Peyer's patch (tissue), 4 donors: ENCODE results near the gene EIF3A. TPM values are rescaled to one million over a fixed set of nuclear protein-coding genes. Genes with fewer than 3 reads are reported as not detected.
"Not testable (repeated sequence)": the region's sequence is repeated elsewhere in the genome, so short reads cannot be mapped to it uniquely, and the experiment has no call there.

Source experiments
- DNase-seq, 3 donors: peaks; one replicate each; pipeline ENCODE4 v3.0.0-alpha.2; 2017 to 2019
- H3K27ac ChIP-seq, 4 donors: fragments of 200-600 bp; sonication (generic); one replicate each; pipeline ENCODE4 v1.5.1; 2016 to 2019
- H3K27me3 ChIP-seq, 2 donors: fragments of 200-600 bp; sonication (generic); one replicate each; pipeline ENCODE4 v1.5.1; 2019
- H3K36me3 ChIP-seq, 3 donors: fragments of 200-600 bp; sonication (generic); one replicate each; pipeline ENCODE4 v1.5.1; 2016 to 2019
- H3K4me1 ChIP-seq, 4 donors: fragments of 200-600 bp; sonication (generic); one replicate each; pipeline ENCODE4 v1.5.1; 2016 to 2019
- H3K4me3 ChIP-seq, 4 donors: fragments of 200-600 bp; sonication (generic); 1 replicate in 3 of 4; 2 replicates in 1 of 4; pipeline ENCODE4 v1.5.1; 2016 to 2019; ENCODE audit warnings: mild to moderate bottlenecking in 1 of 4
- H3K9me3 ChIP-seq, 4 donors: fragments of 200-600 bp; sonication (generic); one replicate each; pipeline ENCODE4 v1.5.1; 2016 to 2019; ENCODE audit warnings: mild to moderate bottlenecking in 1 of 4
- POLR2A ChIP-seq, 2 donors: fragments of 450-650 bp; IDR thresholded peaks; one replicate each; pipeline ENCODE4 v1.5.1; 2017; ENCODE audit warnings: antibody characterized with exemption in 2 of 2, mild to moderate bottlenecking in 2 of 2, moderate library complexity in 2 of 2
- total RNA-seq, 4 donors: library from RNA; depleted of rRNA; stranded (reverse); fragments of >200 nt; gene quantifications; one replicate each; pipeline ENCODE4 v1.1.0, GENCODE V29; 2016
- TF ChIP-seq, protein P1 (sequence below), 6 experiments: fragments of 450-650 bp in 4 of 6; fragments of 200-600 bp in 2 of 6; sonication (generic) in 1 of 6; IDR thresholded peaks; one replicate each; pipeline ENCODE4 v1.5.1; 2017 to 2019; ENCODE audit warnings: antibody characterized with exemption in 6 of 6, mild to moderate bottlenecking in 3 of 6, moderate library complexity in 1 of 6

The EIF3A gene
- total RNA-seq, 4 donors from 2014 or later, result 69.5 to 266 (median 89.5) TPM

DNA sequence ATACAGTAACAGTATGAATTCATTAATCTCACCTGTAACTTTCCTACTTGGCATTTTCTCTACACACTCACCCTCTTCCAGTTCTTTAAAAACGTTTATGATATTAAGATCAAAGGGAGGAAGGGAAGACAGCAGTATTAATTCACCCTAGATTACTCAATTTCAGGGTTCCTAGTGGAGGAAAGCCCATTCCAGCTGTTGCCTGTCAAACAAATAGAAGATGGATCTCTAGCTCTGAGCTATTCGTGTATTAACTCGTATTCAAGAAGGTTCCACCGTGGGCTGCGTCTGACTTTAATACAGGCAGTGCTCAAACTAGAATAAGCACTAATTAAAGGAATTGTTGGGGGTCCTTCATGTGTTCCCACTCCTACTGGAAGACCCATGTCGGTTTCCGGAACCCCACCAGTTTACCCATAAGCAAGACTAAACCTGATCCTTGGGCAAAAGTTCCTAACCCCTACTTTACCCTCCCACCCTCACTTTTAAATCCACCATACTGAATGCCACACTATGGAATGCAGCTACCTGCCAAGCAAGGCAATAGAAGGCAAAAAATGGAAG is 49.0 kb downstream of the EIF3A start:
- no peaks in the 10 kb centered on the region for H3K9me3 ChIP-seq
- no peak overlapping the region for H3K27ac ChIP-seq
- peaks cover 3 to 15% (median 9%) of the 10 kb centered on the region in 4 donors for H3K4me1 ChIP-seq
- no peak for DNase-seq
- TF ChIP-seq, protein P1, sequence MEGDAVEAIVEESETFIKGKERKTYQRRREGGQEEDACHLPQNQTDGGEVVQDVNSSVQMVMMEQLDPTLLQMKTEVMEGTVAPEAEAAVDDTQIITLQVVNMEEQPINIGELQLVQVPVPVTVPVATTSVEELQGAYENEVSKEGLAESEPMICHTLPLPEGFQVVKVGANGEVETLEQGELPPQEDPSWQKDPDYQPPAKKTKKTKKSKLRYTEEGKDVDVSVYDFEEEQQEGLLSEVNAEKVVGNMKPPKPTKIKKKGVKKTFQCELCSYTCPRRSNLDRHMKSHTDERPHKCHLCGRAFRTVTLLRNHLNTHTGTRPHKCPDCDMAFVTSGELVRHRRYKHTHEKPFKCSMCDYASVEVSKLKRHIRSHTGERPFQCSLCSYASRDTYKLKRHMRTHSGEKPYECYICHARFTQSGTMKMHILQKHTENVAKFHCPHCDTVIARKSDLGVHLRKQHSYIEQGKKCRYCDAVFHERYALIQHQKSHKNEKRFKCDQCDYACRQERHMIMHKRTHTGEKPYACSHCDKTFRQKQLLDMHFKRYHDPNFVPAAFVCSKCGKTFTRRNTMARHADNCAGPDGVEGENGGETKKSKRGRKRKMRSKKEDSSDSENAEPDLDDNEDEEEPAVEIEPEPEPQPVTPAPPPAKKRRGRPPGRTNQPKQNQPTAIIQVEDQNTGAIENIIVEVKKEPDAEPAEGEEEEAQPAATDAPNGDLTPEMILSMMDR (IDR thresholded peaks at IDR 0.05), result no peak
- TF ChIP-seq POLR2A (IDR thresholded peaks at IDR 0.05), result no peak
- H3K27me3 ChIP-seq, result no peaks in the 10 kb centered on the region
- no peak overlapping the region for H3K4me3 ChIP-seq
- peaks cover 0 to 33% (median 0%) of the 10 kb centered on the region in 3 donors for H3K36me3 ChIP-seq

GRCh38 chr10:119030421-119031250 is 50.0 kb downstream of the EIF3A start:
- Histone ChIP-seq H3K4me3 (peak overlapping the region; percentile 37 to 73 (median 66)), H3K27ac (peak overlapping the region in 1 of 4 donors; percentile 49), H3K9me3 (no peaks in the 10 kb centered on the region), H3K27me3 (no peaks in the 10 kb centered on the region), H3K4me1 (peaks cover 3 to 18% (median 9%) of the 10 kb centered on the region in 4 donors), H3K36me3 (peaks cover 0 to 24% (median 0%) of the 10 kb centered on the region in 3 donors)
- peak; percentile 54 to 75 (median 74) for DNase-seq
- TF ChIP-seq, protein P1 (IDR thresholded peaks at IDR 0.05), result peak in 2 of 6 experiments; percentile 17
- TF ChIP-seq POLR2A (IDR thresholded peaks at IDR 0.05), result no peak

GRCh38 chr10:119029613-119030420 is 50.8 kb downstream of the EIF3A start, which contains the start of gene NANOS1:
TSS of gene NANOS1 (plus strand) at chr10:119029714. CDS start at chr10:119029802, 88 bp downstream.
- TF ChIP-seq POLR2A (IDR thresholded peaks at IDR 0.05), result no peak
- TF ChIP-seq, protein P1 (IDR thresholded peaks at IDR 0.05), result no peak
- Histone ChIP-seq H3K27me3 (no peaks in the 10 kb centered on the region), H3K36me3 (peaks cover 0 to 19% (median 0%) of the 10 kb centered on the region in 3 donors), H3K27ac (peak within 1 kb of the TSS in 3 of 4 donors; percentile 6 to 49 (median 35)), H3K9me3 (no peaks in the 10 kb centered on the region), H3K4me3 (peak within 1 kb of the TSS; percentile 37 to 73 (median 66)), H3K4me1 (peaks cover 3 to 20% (median 9%) of the 10 kb centered on the region in 4 donors)
- peak in 1 of 3 donors; percentile 58 for DNase-seq

DNA sequence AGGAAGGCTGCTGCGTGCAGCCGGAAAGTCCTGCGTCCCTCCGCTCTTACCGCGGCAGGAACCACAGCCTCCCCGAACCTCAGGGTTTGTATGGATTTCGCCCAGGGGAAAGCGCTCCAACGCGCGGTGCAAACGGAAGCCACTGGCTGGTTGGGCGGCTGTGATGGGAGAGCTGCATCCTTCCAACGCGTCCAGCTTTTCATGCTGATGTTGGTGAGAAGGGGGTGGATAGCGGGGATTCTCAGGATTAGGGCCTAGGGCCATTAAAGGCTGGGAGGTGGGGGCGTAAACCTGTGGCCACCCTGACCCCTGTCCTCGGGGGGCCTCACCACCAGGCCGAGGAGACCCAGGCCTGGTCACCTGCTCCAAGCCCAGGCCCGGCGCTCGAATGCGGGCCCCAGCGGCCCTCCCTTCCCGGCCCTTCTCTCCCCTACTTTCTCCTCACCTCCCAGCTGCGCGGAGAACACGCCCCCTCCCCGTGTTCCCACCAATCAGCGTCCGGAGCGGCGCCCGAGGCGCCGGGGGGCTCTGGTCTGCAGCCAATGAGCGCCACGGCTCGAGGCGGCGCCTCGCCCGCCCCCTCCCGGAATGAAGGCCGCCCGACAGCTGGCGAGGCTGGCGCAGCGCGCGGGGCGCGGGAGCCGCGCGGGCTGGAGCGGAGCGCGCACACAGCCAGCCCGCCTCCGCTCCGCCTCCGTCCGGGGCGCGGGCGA is 51.6 kb downstream of the EIF3A start:
- peaks cover 3 to 20% (median 9%) of the 10 kb centered on the region in 4 donors for H3K4me1 ChIP-seq
- peak; percentile 67 to 88 (median 88) for DNase-seq
- peak overlapping the region in 2 of 4 donors; percentile 6 to 35 for H3K27ac ChIP-seq
- peak overlapping the region; percentile 27 to 73 (median 66) for H3K4me3 ChIP-seq
- H3K36me3 ChIP-seq, result peaks cover 0 to 13% (median 0%) of the 10 kb centered on the region in 3 donors
- H3K27me3 ChIP-seq, result no peaks in the 10 kb centered on the region
- TF ChIP-seq, protein P1 (IDR thresholded peaks at IDR 0.05), result peak in 4 of 6 experiments; percentile 1 to 34 (median 27)
- no peak for TF ChIP-seq POLR2A (IDR thresholded peaks at IDR 0.05)
- no peaks in the 10 kb centered on the region for H3K9me3 ChIP-seq

- H3K36me3 ChIP-seq, H3K27me3 ChIP-seq, DNase-seq, H3K9me3 ChIP-seq: not testable (repeated sequence)
- Histone ChIP-seq H3K4me3 (peak overlapping the region in 3 of 4 donors; percentile 65 to 73 (median 66)), H3K27ac (peak overlapping the region in 1 of 4 donors; percentile 6), H3K4me1 (peaks cover 3 to 20% (median 9%) of the 10 kb centered on the region in 4 donors)
Observed at GRCh38 chr10:119028445-119028899, 52.1 kb downstream of the EIF3A start.
